ENCODE measurements around the gene SLC26A3. TPM values are rescaled to one million over a fixed set of nuclear protein-coding genes. Genes with fewer than 3 reads are reported as not detected.

Gene SLC26A3
- total RNA-seq, 1 experiment from 2014 or later: not detected

DNA sequence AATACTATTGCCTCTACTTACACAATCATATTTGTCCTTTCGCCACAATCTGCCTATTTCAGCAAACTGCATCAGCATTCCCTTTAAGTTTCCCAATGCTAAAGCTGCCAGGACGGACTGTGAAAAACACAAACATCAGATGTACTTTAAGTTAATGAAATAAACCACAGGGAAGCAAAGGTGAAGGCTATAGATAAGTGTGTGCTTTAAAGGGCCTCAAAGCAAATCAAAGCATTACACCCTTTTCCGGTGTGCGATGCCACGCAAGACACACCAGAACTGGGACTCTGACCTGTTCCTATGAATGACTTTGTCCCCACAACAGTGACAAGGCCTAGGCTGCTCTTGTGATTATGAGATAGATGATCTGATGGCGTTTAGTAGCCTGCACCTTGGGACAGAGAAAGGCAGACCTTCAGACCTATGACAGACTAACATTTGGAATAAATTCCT is 23.4 kb downstream of the SLC26A3 start:
- DNase-seq (no peak), ATAC-seq (no peak)
- Histone ChIP-seq H3K36me3 (ENCODE audit: low read depth, low read length) (no peaks in the 10 kb centered on the region), H2AFZ (ENCODE audit: low read length) (no peak overlapping the region), H3K4me3 (ENCODE audit: low read length) (no peak overlapping the region), H3K79me2 (ENCODE audit: low read length) (no peaks in the 10 kb centered on the region), H3K4me2 (ENCODE audit: low read length) (no peak overlapping the region), H3K27ac (ENCODE audit: low read length) (no peak overlapping the region), H3F3A (ENCODE audit: low read length, unreplicated experiment) (no peaks in the 10 kb centered on the region), H3K27me3 (ENCODE audit: low read length) (no peaks in the 10 kb centered on the region), H3K9me3 (ENCODE audit: low read length) (no peaks in the 10 kb centered on the region), H3K9ac (ENCODE audit: low read length) (no peak overlapping the region), H3K9me2 (replicated peaks; ENCODE audit: low read length) (no peaks in the 10 kb centered on the region), H4K20me1 (ENCODE audit: low read length) (no peaks in the 10 kb centered on the region), H3K4me1 (ENCODE audit: insufficient read depth, low read length) (no peaks in the 10 kb centered on the region)
- ChIA-PET CTCF (no interaction called here), POLR2A (ENCODE audit: unreplicated experiment) (no interaction called here)
- intact Hi-C loops (cut with micrococcal nuclease): no loop called here
- BruUV-seq (replicated peaks): no TSS peak
- TF ChIP-seq EZH2phosphoT487 (IDR thresholded peaks at IDR 0.05; ENCODE audit: borderline replicate concordance, low read length) (no peak), EZH2 (IDR thresholded peaks at IDR 0.05; ENCODE audit: low read length, unreplicated experiment) (no peak)
- TF ChIP-seq, protein P1, sequence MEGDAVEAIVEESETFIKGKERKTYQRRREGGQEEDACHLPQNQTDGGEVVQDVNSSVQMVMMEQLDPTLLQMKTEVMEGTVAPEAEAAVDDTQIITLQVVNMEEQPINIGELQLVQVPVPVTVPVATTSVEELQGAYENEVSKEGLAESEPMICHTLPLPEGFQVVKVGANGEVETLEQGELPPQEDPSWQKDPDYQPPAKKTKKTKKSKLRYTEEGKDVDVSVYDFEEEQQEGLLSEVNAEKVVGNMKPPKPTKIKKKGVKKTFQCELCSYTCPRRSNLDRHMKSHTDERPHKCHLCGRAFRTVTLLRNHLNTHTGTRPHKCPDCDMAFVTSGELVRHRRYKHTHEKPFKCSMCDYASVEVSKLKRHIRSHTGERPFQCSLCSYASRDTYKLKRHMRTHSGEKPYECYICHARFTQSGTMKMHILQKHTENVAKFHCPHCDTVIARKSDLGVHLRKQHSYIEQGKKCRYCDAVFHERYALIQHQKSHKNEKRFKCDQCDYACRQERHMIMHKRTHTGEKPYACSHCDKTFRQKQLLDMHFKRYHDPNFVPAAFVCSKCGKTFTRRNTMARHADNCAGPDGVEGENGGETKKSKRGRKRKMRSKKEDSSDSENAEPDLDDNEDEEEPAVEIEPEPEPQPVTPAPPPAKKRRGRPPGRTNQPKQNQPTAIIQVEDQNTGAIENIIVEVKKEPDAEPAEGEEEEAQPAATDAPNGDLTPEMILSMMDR (conservative IDR thresholded peaks at IDR 0.05; ENCODE audit: low read depth, low read length): no peak

DNA sequence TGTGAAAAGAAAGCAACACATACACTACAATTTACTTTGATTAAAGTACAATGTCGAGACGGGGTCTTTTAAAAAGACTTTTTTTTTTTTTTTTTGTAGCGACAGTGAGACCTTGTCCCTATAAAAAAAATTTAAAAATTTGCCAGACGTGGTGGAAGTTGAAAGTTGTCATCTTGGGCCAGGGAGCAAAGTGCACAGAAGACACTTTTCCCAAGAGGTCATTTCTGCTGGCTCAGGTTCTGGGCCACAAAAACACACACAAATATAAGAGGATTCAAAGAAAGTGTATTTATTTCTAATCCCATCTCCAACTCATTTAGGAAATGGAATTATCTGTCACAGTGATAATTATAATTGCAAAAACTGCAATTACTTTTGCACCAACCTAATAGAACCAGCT is 24.7 kb downstream of the SLC26A3 start:
- Histone ChIP-seq H3K4me3 (ENCODE audit: low read length) (no peak overlapping the region), H3K9me2 (replicated peaks; ENCODE audit: low read length) (no peaks in the 10 kb centered on the region), H3K27ac (ENCODE audit: low read length) (no peak overlapping the region), H3K9me3 (ENCODE audit: low read length) (no peaks in the 10 kb centered on the region), H3K36me3 (ENCODE audit: low read depth, low read length) (no peaks in the 10 kb centered on the region), H2AFZ (ENCODE audit: low read length) (no peak overlapping the region), H4K20me1 (ENCODE audit: low read length) (no peaks in the 10 kb centered on the region), H3K4me2 (ENCODE audit: low read length) (no peak overlapping the region), H3K4me1 (ENCODE audit: insufficient read depth, low read length) (no peaks in the 10 kb centered on the region), H3K79me2 (ENCODE audit: low read length) (no peaks in the 10 kb centered on the region), H3F3A (ENCODE audit: low read length, unreplicated experiment) (no peaks in the 10 kb centered on the region), H3K27me3 (ENCODE audit: low read length) (no peaks in the 10 kb centered on the region), H3K9ac (ENCODE audit: low read length) (no peak overlapping the region)
- ChIA-PET POLR2A (ENCODE audit: unreplicated experiment) (interaction anchor here (0.6 kb wide), 1 partner anchor 214 kb away, joined by 6 read pairs; no protein-coding TSS in a partner anchor), CTCF (interaction anchor here (0.6 to 1.2 kb wide), 2 partner anchors 96 to 101 kb away, joined by 3 read pairs; no protein-coding TSS in a partner anchor)
- DNase-seq (no peak), ATAC-seq (no peak)
- BruUV-seq (replicated peaks): no TSS peak
- TF ChIP-seq EZH2phosphoT487 (IDR thresholded peaks at IDR 0.05; ENCODE audit: borderline replicate concordance, low read length) (no peak), EZH2 (IDR thresholded peaks at IDR 0.05; ENCODE audit: low read length, unreplicated experiment) (no peak)
- TF ChIP-seq, protein P1 (conservative IDR thresholded peaks at IDR 0.05; ENCODE audit: low read depth, low read length): no peak
- intact Hi-C loops (cut with micrococcal nuclease): no loop called here

DNA sequence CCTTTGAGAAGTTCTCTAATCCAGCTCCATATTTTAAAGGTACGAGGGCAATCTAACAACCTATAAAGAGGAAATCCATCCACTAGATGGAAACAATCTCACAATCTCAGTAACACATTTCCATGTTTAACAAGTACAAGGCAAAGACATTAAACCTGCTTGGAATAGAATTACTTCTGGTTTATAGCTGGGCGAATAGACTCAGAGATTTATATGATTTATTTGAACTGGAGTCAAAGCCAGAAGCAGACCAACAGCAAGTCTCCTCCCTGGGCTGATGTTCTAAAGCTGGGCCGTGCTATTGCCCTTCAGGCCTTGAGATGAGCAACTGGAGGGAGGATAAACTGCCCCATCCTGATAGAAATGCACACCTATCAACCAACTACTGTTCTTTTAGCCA is 25.3 kb downstream of the SLC26A3 start:
- Histone ChIP-seq H4K20me1 (ENCODE audit: low read length) (no peaks in the 10 kb centered on the region), H3K79me2 (ENCODE audit: low read length) (no peaks in the 10 kb centered on the region), H2AFZ (ENCODE audit: low read length) (no peak overlapping the region), H3K9me2 (replicated peaks; ENCODE audit: low read length) (no peaks in the 10 kb centered on the region), H3K4me2 (ENCODE audit: low read length) (no peak overlapping the region), H3K9me3 (ENCODE audit: low read length) (no peaks in the 10 kb centered on the region), H3F3A (ENCODE audit: low read length, unreplicated experiment) (no peaks in the 10 kb centered on the region), H3K4me1 (ENCODE audit: insufficient read depth, low read length) (no peaks in the 10 kb centered on the region), H3K4me3 (ENCODE audit: low read length) (no peak overlapping the region), H3K27ac (ENCODE audit: low read length) (no peak overlapping the region), H3K36me3 (ENCODE audit: low read depth, low read length) (no peaks in the 10 kb centered on the region), H3K27me3 (ENCODE audit: low read length) (no peaks in the 10 kb centered on the region), H3K9ac (ENCODE audit: low read length) (no peak overlapping the region)
- TF ChIP-seq EZH2phosphoT487 (IDR thresholded peaks at IDR 0.05; ENCODE audit: borderline replicate concordance, low read length) (no peak), EZH2 (IDR thresholded peaks at IDR 0.05; ENCODE audit: low read length, unreplicated experiment) (no peak)
- TF ChIP-seq, protein P1 (conservative IDR thresholded peaks at IDR 0.05; ENCODE audit: low read depth, low read length): no peak
- intact Hi-C loops (cut with micrococcal nuclease): no loop called here
- DNase-seq (no peak), ATAC-seq (no peak)
- ChIA-PET CTCF (interaction anchor here (0.6 to 1.2 kb wide), 2 partner anchors 97 to 101 kb away, joined by 3 read pairs; no protein-coding TSS in a partner anchor), POLR2A (ENCODE audit: unreplicated experiment) (interaction anchor here (0.6 kb wide), 1 partner anchor 213 kb away, joined by 6 read pairs; no protein-coding TSS in a partner anchor)
- no TSS peak for BruUV-seq (replicated peaks)

All from PC-3 (cell line).